ENCODE measurements around the gene PIK3R4.

Gene PIK3R4

GRCh38 chr3:130746246-130747039 is at the start of gene PIK3R4:
Gene PIK3R4 (minus strand): TSS chr3:130746829. CDS start chr3:130745218, 1,611 bp downstream.
- DNase-seq: peak; percentile 96

- no peak for DNase-seq
Measured at GRCh38 chr3:130795396-130795795, 48.8 kb upstream of the PIK3R4 start.

- no peak for DNase-seq
Measured at GRCh38 chr3:130792246-130792645, 45.6 kb upstream of the PIK3R4 start.

GRCh38 chr3:130789782-130790322 is 43.2 kb upstream of the PIK3R4 start:
- no peak for DNase-seq

GRCh38 chr3:130787422-130788068 is 40.9 kb upstream of the PIK3R4 start:
- no peak for DNase-seq

- no peak for DNase-seq
Measured at GRCh38 chr3:130786306-130786705, 39.7 kb upstream of the PIK3R4 start.

- no peak for DNase-seq
Measured at GRCh38 chr3:130783629-130784028, 37.0 kb upstream of the PIK3R4 start.

- DNase-seq: no peak
Measured at GRCh38 chr3:130779486-130779885, 32.9 kb upstream of the PIK3R4 start.

GRCh38 chr3:130779031-130779430 is 32.4 kb upstream of the PIK3R4 start:
- no peak for DNase-seq

- DNase-seq: no peak
Measured at GRCh38 chr3:130773366-130773765, 26.7 kb upstream of the PIK3R4 start.

GRCh38 chr3:130772129-130772528 is 25.5 kb upstream of the PIK3R4 start:
- DNase-seq: no peak

GRCh38 chr3:130770644-130771043 is 24.0 kb upstream of the PIK3R4 start:
- DNase-seq: no peak

- no peak for DNase-seq
Measured at GRCh38 chr3:130761730-130762311, 15.2 kb upstream of the PIK3R4 start.

GRCh38 chr3:130760922-130761321 is 14.3 kb upstream of the PIK3R4 start:
- no peak for DNase-seq

GRCh38 chr3:130759692-130760338 is 13.2 kb upstream of the PIK3R4 start:
- no peak for DNase-seq

GRCh38 chr3:130758624-130759369 is 12.2 kb upstream of the PIK3R4 start:
- DNase-seq: no peak

- no peak for DNase-seq
Measured at GRCh38 chr3:130757611-130758150, 11.1 kb upstream of the PIK3R4 start.

- no peak for DNase-seq
Measured at GRCh38 chr3:130755666-130756065, 9.0 kb upstream of the PIK3R4 start.

GRCh38 chr3:130748981-130749380 is 2.4 kb upstream of the PIK3R4 start:
- DNase-seq: no peak

GRCh38 chr3:130748467-130748861 is 1.8 kb upstream of the PIK3R4 start:
- no peak for DNase-seq

GRCh38 chr3:130743354-130743753 is 3.3 kb downstream of the PIK3R4 start:
- no peak for DNase-seq

GRCh38 chr3:130741946-130742610 is 4.6 kb downstream of the PIK3R4 start:
- DNase-seq: no peak

All from left hindlimb (tissue), 1 donor.